ENCODE results near the gene RHAG.
"Not testable (repeated sequence)": the region's sequence is repeated elsewhere in the genome, so short reads cannot be mapped to it uniquely, and the experiment has no call there.

The RHAG gene

DNA sequence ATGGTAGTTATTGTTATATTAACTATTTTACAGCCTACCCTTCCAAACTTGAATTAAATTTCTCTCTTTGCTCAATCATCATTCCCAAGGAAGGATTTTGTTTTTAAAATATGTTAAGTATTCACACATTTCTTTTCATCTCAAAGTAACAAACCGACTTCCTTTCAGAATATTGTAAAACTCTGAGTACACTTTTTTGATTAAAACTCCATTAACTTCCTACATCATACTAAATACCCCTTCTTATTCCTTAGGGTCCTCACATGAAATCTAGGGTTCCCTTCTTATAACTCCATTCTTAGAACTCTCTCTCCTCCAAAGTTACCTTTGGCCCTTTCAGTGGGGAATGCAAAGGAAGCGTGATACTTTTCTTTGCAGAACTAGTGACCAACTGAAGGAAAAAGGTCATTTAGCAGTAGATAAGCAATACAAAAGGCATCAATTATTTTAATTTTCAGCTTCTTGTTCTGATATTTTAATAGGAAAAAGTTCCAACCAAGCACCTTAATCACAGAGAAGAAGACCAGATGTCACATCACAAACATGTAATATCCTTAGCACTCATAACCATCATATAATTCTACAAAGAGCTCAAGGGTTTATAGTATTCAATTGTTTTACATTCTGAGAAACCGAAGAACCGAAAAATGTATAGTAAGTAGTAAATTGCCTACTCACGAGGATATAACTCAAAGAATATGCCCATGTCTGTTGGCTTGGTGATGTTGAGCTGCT lies 494 bp downstream of the RHAG start:
- DNase-seq (ENCODE audit: low read depth in 3 of 3), result no peak

- no peak for DNase-seq (ENCODE audit: low read depth in 3 of 3)
Measured at GRCh38 chr6:49635480-49635879, 1.2 kb downstream of the RHAG start.

DNA sequence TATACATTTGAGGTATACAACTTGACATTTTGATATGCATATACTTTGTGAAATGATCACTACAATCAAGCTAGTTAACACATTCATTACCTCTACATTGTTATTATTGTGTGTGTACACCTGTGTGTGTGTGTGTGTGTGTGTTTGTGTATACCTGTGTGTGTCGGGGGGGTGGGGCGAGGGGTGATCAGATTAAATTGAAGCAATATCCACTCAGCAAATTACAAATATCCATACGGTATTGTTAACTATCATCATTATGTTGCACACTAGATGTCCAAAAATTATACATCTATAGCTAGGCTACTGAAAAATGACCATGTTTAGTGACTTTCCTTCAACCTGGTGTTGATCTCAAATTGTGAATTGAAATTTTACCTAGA lies 1.8 kb downstream of the RHAG start:
- no peak for DNase-seq (ENCODE audit: low read depth in 3 of 3)

DNA sequence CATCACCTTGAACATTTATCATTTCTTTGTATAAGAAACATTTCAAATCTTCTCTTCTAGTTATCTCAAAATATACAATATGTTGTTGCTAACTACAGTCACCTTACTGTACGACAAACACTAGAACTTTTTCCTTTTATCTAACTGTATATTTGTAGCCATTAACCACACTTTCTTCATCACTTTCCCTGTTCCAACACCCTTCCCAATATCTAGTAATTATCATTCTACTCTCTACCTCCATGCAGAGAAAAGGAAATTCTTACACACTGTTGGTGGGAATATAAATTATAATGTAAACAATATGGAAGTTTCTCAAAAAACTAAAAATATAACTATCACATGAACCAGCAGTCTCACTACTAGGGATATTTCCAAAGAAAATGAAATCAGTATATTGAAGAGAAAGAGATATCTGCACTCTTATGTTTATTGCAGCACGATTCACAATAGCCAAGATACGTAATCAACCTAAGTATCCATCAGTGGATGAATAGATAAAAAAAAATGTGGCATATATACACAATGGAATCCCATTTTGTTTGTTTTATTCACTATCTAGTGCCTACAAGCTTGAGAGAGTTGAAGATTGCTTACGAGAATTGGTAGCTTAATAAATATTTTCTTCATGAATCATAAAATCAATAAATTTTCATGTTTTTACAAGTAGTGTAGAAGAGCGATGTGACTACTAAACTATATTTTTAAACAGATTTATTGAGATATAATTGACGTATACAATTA lies 2.4 kb downstream of the RHAG start:
- no peak for DNase-seq (ENCODE audit: low read depth in 3 of 3)

DNA sequence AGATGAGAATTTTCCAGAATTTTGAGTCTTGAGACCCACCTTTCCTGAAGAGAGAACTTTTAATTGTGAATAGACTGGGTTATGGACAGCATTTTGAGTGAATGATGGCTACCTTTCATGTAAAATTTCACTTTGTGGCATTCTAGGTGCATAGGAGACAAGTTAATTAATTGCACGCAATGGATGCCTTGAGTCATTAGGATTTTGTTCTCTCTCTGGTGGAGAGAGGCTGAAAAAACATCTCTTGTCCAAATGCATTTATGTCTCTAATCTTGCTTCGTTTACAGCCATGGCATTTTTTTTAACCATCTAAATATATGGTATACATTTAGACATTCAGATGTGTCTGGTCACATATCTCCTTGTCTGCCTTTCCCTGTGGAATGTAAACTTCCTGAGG lies 3.1 kb downstream of the RHAG start:
- DNase-seq (ENCODE audit: low read depth in 3 of 3), result no peak

- DNase-seq (ENCODE audit: low read depth in 3 of 3), result no peak
Measured at GRCh38 chr6:49632727-49633126, 3.9 kb downstream of the RHAG start.

GRCh38 chr6:49629485-49630088 lies 7.1 kb downstream of the RHAG start:
- not testable (repeated sequence) for DNase-seq (ENCODE audit: low read depth in 3 of 3)

- DNase-seq (ENCODE audit: low read depth in 3 of 3), result no peak
Measured at GRCh38 chr6:49626811-49627210, 9.8 kb downstream of the RHAG start.

GRCh38 chr6:49618257-49618656 lies 18.4 kb downstream of the RHAG start:
- DNase-seq (ENCODE audit: low read depth in 3 of 3), result no peak

DNA sequence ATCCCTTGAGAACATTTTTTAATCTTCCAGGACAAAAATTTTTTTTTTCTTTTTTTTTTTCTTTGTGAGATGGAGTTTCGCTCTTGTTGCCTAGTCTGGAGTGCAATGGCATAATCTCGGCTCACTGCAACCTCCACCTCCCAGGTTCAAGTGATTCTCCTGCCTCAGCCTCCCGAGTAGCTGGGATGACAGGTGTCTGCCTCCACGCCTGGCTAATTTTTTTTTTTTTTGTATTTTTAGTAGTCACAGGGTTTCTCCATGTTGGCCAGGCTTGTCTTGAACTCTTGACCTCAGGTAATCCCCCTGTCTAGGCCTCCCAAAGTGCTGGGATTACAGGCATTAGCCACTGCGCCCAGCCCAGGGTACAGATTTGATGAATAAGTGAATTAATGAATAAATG lies 22.5 kb downstream of the RHAG start:
- not testable (repeated sequence) for DNase-seq (ENCODE audit: low read depth in 3 of 3)

- DNase-seq (ENCODE audit: low read depth in 3 of 3), result no peak
Measured at GRCh38 chr6:49609285-49609684, 27.4 kb downstream of the RHAG start.

GRCh38 chr6:49608275-49608674 lies 28.4 kb downstream of the RHAG start:
- not testable (repeated sequence) for DNase-seq (ENCODE audit: low read depth in 3 of 3)

GRCh38 chr6:49607391-49607982 lies 29.2 kb downstream of the RHAG start:
- no peak for DNase-seq (ENCODE audit: low read depth in 3 of 3)

DNA sequence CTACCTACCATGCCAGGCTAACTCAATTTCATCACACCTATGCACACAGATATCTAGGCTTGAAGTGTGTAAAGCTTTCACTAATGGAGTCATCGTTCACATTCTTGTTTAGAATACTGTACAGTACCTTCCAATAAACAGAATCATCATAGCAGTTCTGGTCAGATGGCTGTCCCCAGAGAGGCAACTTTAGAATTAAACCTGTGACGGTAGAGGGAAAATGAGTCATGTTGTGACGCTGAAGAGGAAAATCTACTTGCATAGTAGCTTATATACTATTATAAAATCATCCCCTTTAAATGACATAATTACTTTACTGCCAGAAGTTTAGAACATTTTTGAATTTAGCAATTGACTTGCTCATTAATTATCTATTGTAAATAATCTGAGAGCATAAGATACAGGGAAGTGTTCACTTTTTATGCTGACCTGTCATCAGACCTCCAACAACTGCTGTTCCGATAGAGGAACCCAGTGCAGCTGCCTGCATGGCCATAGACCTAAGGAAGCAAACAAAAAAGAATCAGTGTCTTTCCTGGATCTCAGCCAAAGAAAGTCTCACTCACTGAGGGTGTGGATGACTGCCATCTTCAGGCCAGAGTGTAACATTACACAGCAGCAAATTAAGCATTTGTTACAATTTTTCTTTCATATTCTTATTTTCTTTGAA lies 29.8 kb downstream of the RHAG start:
- peak in 1 of 3 donors; percentile 5 for DNase-seq (ENCODE audit: low read depth in 3 of 3)

GRCh38 chr6:49604080-49604479 lies 32.6 kb downstream of the RHAG start:
- DNase-seq (ENCODE audit: low read depth in 3 of 3), result not testable (repeated sequence)

DNA sequence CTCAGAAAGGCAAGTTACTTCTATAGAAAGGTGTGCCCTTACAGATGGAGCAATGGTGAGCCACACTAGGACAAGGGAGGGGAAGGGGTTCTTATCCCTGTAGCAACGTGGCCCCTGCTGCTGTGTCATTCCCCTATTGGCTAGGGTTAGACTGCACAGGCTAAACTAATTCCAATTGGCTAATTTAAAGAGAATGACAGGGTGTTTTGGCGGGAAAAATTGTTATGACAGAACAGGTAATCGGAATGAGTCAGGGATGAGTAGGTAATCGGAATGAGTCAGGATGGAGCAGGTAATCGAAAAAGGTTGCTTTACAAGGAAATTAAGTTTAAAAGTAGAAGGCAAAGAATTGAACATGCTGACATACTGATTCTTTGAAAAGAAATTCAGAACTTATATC lies 49.4 kb downstream of the RHAG start:
- not testable (repeated sequence) for DNase-seq (ENCODE audit: low read depth in 3 of 3)

GRCh38 chr6:49582529-49582928 lies 54.1 kb downstream of the RHAG start:
- DNase-seq (ENCODE audit: low read depth in 3 of 3), result no peak

GRCh38 chr6:49579649-49580048 lies 57.0 kb downstream of the RHAG start:
- DNase-seq (ENCODE audit: low read depth in 3 of 3), result no peak

- DNase-seq (ENCODE audit: low read depth in 3 of 3), result no peak
Measured at GRCh38 chr6:49576618-49577017, 60.0 kb downstream of the RHAG start.

GRCh38 chr6:49570474-49571079 lies 66.1 kb downstream of the RHAG start:
- DNase-seq (ENCODE audit: low read depth in 3 of 3), result no peak

- DNase-seq (ENCODE audit: low read depth in 3 of 3), result no peak
Measured at GRCh38 chr6:49565855-49566254, 70.8 kb downstream of the RHAG start.

GRCh38 chr6:49565261-49565660 lies 71.4 kb downstream of the RHAG start:
- DNase-seq (ENCODE audit: low read depth in 3 of 3), result no peak
